GM12873 (cell line): ENCODE results near the gene ZNF808.

Source experiments
- CTCF ChIP-seq: IDR thresholded peaks from 2 replicates; pipeline ENCODE4 v1.5.1; 2012; ENCODE audit warnings: low read depth, mild to moderate bottlenecking, moderate library complexity, low read length, control low read depth; ENCODE audit not compliant: insufficient read depth; ENCODE audit errors: missing control alignments

ZNF808 gene

DNA sequence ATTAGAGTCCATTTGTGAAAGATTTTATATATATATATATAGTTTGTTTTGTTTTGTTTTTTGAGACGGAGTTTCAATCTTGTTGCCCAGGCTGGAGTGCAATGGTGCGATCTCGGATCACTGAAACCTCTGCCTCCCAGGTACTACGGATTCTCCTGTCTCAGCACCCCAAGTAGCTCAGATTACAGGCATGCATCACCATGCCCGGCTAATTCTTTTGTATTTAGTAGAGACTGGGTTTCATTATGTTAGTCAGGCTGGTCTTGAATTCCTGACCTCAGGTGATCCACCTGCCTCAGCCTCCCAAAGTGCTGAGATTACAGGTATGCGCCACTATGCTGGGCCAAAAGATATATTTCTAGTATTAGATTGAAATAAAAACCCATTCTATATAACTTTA is 38.7 kb downstream of the ZNF808 start:
- no peak for TF ChIP-seq CTCF

- TF ChIP-seq CTCF = no peak
Measured at GRCh38 chr19:52566588-52566987, 39.1 kb downstream of the ZNF808 start.

DNA sequence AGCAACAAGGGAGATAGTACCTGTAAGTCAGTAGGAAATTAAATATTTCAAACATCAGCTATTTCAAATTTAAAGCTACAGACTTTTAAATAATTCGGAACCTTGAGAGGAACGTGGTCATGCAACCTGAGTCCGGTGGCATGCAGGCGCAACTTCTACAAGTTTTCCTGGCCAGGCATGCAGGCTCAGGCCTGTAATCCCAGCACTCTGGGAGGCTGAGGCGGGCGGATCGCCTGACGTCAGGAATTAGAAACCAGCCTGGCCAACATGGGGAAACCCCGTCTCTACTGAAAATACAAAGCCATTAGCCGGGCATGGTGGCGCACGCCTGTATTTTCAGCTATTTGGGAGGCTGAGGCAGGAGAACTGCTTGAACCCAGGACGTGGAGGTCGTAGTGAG is 40.5 kb downstream of the ZNF808 start:
- no peak for TF ChIP-seq CTCF

DNA sequence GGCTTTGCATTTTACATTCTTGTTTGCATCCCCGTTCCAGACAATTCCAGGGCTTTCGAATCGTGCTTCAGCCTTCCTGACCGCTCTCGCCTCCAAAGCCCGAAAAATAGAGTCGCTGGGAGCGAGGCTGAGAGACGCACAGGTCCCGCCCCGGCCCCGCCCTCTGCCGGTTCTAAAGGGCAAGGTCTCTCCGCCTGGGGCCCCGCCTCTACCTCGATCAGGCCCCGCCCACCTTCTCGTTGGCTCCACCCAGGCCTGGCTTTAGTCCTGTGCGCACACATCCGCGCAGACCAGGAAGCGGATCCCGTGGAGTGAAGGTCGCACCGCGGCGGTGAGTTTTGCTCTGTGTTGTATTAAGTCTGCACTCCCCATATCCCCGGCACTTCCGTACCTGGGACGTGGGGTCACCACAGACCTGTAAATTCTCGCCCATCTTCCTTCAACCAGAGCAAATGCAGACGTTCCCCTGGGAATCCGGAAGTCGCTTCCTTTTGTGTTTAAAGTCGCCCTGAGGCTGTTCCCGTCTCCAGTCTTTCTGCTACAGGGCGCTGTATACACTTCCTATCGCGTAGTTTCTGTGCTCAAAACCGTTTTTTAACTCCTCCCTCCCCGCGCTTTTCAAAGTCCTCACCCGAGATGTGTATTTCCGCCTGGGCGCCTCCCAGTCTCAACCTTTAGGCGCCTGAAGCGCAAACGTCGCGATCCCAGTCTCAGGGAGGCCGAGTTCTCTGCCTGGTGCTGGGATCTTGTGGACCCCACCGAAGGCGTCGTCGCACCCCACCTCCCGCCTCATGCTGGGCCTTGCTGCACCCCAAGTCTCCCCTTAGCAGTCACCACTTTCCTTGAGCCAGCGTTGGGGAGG is 42.8 kb downstream of the ZNF808 start, which contains the start of gene ZNF701:
TSS of gene ZNF701 (plus strand) at position 288 of the 862 bp plus-strand sequence. CDS start 3,861 bp downstream, outside the sequence.
- TF ChIP-seq CTCF = peak; percentile 7

DNA sequence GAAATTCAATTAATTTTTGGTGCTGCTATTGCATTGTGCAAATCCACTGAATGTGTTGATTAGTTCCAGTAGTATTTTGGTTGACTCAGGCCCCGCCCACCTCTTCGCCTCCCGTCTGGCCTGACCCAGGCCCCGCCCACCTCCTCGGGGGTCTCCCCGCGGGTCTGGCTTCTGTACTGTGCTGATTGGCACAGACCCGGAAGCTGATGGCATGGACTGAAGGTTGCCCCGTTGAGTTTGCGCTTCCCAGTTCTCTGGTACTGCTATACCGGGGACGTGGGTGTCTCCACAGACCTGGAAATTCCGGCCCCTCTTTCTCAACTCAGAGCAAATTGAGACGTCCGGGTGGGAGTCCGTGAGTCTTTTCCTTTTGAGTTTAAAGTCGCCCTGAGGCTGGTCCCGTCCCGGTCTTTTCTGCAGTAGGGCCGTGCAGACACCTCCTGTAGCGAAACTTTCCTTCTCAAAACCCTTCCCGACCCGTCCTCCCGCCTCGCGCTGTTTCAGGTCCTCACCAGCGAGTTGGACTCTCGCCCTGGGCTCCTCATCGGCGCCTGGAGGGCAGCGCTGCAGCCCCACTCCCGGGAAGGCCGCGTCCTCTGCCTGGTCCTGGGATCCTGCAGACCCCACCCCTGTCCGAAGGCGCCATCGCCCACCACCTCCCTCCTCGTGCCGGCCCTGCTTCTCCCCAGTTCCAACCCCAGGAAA is 57.4 kb downstream of the ZNF808 start:
- TF ChIP-seq CTCF = no peak

DNA sequence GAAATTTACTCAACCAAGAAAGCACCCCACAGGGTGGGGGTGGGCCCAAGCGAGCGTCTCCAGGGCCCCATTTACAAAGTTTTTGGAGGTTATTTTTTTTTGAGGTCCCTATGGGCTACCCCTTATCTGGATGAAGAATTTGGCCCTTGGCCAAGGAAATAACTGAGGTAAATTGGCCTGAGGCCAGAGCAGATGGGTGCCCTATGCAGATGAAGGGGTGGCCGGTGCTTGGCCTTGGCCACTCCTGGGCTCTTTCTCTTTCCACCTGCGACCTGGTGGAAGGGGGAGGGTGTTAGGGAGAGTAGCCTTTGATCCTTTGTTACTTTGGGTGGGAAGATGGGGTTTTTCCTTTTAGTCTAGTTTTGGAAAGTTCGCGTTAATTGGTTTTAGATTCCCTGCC is 58.1 kb downstream of the ZNF808 start:
- TF ChIP-seq CTCF = no peak

DNA sequence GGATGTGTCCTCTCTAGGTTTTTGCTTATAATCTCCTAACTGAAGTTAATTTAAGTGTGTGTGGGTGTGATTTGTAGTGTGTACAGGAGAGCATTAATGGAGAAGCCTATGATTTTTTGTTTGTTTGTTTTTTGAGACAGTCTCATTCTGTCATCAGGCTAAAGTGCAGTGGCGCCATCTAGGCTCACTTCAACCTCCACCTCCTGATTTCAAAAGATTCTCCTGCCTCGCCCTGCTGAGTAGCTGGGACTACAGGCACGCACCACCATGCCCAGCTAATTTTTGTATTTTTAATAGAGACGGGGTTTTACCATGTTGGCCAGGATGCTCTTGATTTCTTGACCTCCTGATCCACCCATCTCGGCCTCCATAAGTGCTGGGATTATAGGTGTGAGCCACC is 63.3 kb downstream of the ZNF808 start:
- no peak for TF ChIP-seq CTCF
